DND-41 (cell line): ENCODE results near the gene CNR1.

Source experiments
- EZH2 ChIP-seq: IDR thresholded peaks from 3 replicates; pipeline ENCODE4 v1.6.1; 2012; ENCODE audit warnings: borderline replicate concordance, low read depth, mild to moderate bottlenecking, moderate library complexity, low read length, inconsistent platforms; ENCODE audit not compliant: severe bottlenecking
- TF ChIP-seq, protein P1 (sequence below): IDR thresholded peaks from 2 replicates; pipeline ENCODE4 v1.5.1; 2012; ENCODE audit warnings: borderline replicate concordance, low read length, moderate library complexity, mild to moderate bottlenecking; ENCODE audit not compliant: poor library complexity, severe bottlenecking; ENCODE audit errors: extremely low read depth

DNA sequence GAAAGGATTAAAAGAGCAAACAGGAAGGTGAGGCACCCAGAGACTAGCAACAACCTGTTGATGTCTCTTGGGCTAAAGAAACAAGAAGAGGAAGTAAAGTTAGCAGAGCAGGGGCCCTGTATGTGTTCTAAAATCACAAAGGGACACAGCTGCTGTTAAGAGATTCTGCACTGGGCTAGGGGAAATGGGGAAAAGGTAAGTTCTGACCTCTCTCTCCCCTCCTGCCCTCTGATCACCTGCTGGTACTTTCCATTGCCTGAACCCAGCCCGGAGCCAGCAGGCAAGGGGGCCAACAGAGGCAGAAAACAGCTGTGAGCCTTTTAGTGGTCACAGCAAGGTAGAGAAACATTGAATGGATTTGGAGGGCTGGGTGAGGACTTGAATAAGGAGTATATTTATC, 13.5 kb upstream of the CNR1 start:
- TF ChIP-seq, protein P1, sequence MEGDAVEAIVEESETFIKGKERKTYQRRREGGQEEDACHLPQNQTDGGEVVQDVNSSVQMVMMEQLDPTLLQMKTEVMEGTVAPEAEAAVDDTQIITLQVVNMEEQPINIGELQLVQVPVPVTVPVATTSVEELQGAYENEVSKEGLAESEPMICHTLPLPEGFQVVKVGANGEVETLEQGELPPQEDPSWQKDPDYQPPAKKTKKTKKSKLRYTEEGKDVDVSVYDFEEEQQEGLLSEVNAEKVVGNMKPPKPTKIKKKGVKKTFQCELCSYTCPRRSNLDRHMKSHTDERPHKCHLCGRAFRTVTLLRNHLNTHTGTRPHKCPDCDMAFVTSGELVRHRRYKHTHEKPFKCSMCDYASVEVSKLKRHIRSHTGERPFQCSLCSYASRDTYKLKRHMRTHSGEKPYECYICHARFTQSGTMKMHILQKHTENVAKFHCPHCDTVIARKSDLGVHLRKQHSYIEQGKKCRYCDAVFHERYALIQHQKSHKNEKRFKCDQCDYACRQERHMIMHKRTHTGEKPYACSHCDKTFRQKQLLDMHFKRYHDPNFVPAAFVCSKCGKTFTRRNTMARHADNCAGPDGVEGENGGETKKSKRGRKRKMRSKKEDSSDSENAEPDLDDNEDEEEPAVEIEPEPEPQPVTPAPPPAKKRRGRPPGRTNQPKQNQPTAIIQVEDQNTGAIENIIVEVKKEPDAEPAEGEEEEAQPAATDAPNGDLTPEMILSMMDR, result no peak
- no peak for TF ChIP-seq EZH2
